Neural cell (in vitro differentiated cells): ENCODE measurements around the gene TOR1A. TPM values are rescaled to one million over a fixed set of nuclear protein-coding genes. Genes with fewer than 3 reads are reported as not detected.

Source experiments
- H2AFZ ChIP-seq: fragments of 200-600, 300-800 bp; sonication (generic), shearing (Covaris generic); 2 replicates; pipeline ENCODE4 v1.6.0; 2014; ENCODE audit warnings: low read depth, mild to moderate bottlenecking, antibody characterized with exemption, low read length, moderate library complexity
- H3F3A ChIP-seq: fragments of 200-600 bp; shearing (Covaris generic); 2 replicates; pipeline ENCODE4 v1.6.1; 2016; ENCODE audit warnings: mild to moderate bottlenecking, moderate library complexity, mixed read lengths, antibody characterized with exemption, low read length; ENCODE audit not compliant: insufficient read depth, poor library complexity, severe bottlenecking
- H3K27ac ChIP-seq: fragments of 200-600, 300-800 bp; sonication (generic), shearing (Covaris generic); 2 replicates; pipeline ENCODE4 v1.5.1; 2014; ENCODE audit warnings: mild to moderate bottlenecking, low read length, moderate library complexity
- H3K27me3 ChIP-seq: fragments of 300-800, 200-600 bp; sonication (generic), shearing (Covaris generic); 2 replicates; pipeline ENCODE4 v1.6.0; 2014; ENCODE audit warnings: mild to moderate bottlenecking, low read depth, low read length, moderate library complexity; ENCODE audit not compliant: insufficient read depth
- H3K36me3 ChIP-seq: fragments of 300-800, 200-600 bp; sonication (generic), shearing (Covaris generic); 2 replicates; pipeline ENCODE4 v1.5.1; 2014; ENCODE audit warnings: mild to moderate bottlenecking, antibody characterized with exemption, low read length, moderate library complexity; ENCODE audit not compliant: insufficient read depth
- H3K4me2 ChIP-seq: fragments of 300-800, 200-600 bp; sonication (generic), shearing (Covaris generic); 2 replicates; pipeline ENCODE4 v1.6.0; 2014; ENCODE audit warnings: mild to moderate bottlenecking, low read length
- H3K4me3 ChIP-seq: fragments of 300-800, 200-600 bp; sonication (generic), shearing (Covaris generic); 2 replicates; pipeline ENCODE4 v1.5.1; 2014; ENCODE audit warnings: mild to moderate bottlenecking, low read length, moderate library complexity
- H3K79me2 ChIP-seq: fragments of 200-600 bp; shearing (Covaris generic); replicated peaks from 2 replicates; pipeline ENCODE4 v1.6.0; 2014; ENCODE audit warnings: mild to moderate bottlenecking, low read length, moderate library complexity; ENCODE audit not compliant: insufficient read depth
- H3K9ac ChIP-seq: fragments of 300-800, 200-600 bp; sonication (generic), shearing (Covaris generic); 2 replicates; pipeline ENCODE4 v1.6.1; 2016; ENCODE audit warnings: mild to moderate bottlenecking, low read length, mixed read lengths
- H3K9me2 ChIP-seq: fragments of 200-600 bp; shearing (Covaris generic); 2 replicates; pipeline ENCODE4 v1.6.1; 2016; ENCODE audit warnings: mild to moderate bottlenecking, low read length, mixed read lengths; ENCODE audit not compliant: insufficient read depth
- H3K9me3 ChIP-seq: fragments of 200-600, 300-800 bp; sonication (generic), shearing (Covaris generic); 2 replicates; pipeline ENCODE4 v1.6.1; 2016; ENCODE audit warnings: mild to moderate bottlenecking, mixed run types, low read length, moderate library complexity, mixed read lengths
- H4K20me1 ChIP-seq: fragments of 200-600 bp; shearing (Covaris generic); 2 replicates; pipeline ENCODE4 v1.6.1; 2016; ENCODE audit warnings: mild to moderate bottlenecking, mixed run types; ENCODE audit not compliant: insufficient read depth
- EP300 ChIP-seq: fragments of 450-650 bp; conservative IDR thresholded peaks from 2 replicates; pipeline ENCODE4 v1.6.1; 2014; ENCODE audit warnings: antibody characterized with exemption, mild to moderate bottlenecking, moderate library complexity; ENCODE audit not compliant: poor library complexity, severe bottlenecking
- EZH2 ChIP-seq: fragments of 200-600, 300-800 bp; shearing (Covaris generic), sonication (generic); IDR thresholded peaks from 2 replicates; pipeline ENCODE4 v1.6.1; 2014; ENCODE audit warnings: antibody characterized with exemption, low read length, borderline replicate concordance, mild to moderate bottlenecking; ENCODE audit not compliant: insufficient read depth, poor library complexity, severe bottlenecking
- MXI1 ChIP-seq: fragments of 450-650 bp; conservative IDR thresholded peaks from 2 replicates; pipeline ENCODE4 v1.6.1; 2014; ENCODE audit warnings: antibody characterized with exemption, mild to moderate bottlenecking; ENCODE audit not compliant: poor library complexity, severe bottlenecking
- POLR2AphosphoS5 ChIP-seq: IDR thresholded peaks from 2 replicates; pipeline ENCODE4 v1.6.1; 2012
- RAD21 ChIP-seq: fragments of 450-650 bp; conservative IDR thresholded peaks from 2 replicates; pipeline ENCODE4 v1.6.1; 2014; ENCODE audit warnings: antibody characterized with exemption, mild to moderate bottlenecking, moderate library complexity
- SMC3 ChIP-seq: fragments of 450-650 bp; conservative IDR thresholded peaks from 2 replicates; pipeline ENCODE4 v1.6.1; 2014; ENCODE audit warnings: antibody characterized with exemption, mild to moderate bottlenecking, moderate library complexity; ENCODE audit not compliant: poor library complexity
- TAF1 ChIP-seq: IDR thresholded peaks from 2 replicates; pipeline ENCODE4 v1.6.1; 2012; ENCODE audit warnings: low read depth
- polyA plus RNA-seq: library from polyadenylated mRNA; depleted of rRNA; stranded (reverse); fragments of >200 nt; gene quantifications from 2 replicates; pipeline ENCODE4 v1.2.3, GENCODE V29; 2014
- TF ChIP-seq, protein P1 (sequence below): fragments of 450-650 bp; IDR thresholded peaks from 2 replicates; pipeline ENCODE4 v1.5.1; 2014; ENCODE audit warnings: antibody characterized with exemption, mild to moderate bottlenecking, moderate library complexity; ENCODE audit not compliant: poor library complexity, severe bottlenecking
- TF ChIP-seq, protein P2 (sequence below): IDR thresholded peaks from 2 replicates; pipeline ENCODE4 v1.6.1; 2012; ENCODE audit warnings: borderline replicate concordance

Gene TOR1A
- polyA plus RNA-seq, 1 donor from 2014 or later = 56.3 TPM

DNA sequence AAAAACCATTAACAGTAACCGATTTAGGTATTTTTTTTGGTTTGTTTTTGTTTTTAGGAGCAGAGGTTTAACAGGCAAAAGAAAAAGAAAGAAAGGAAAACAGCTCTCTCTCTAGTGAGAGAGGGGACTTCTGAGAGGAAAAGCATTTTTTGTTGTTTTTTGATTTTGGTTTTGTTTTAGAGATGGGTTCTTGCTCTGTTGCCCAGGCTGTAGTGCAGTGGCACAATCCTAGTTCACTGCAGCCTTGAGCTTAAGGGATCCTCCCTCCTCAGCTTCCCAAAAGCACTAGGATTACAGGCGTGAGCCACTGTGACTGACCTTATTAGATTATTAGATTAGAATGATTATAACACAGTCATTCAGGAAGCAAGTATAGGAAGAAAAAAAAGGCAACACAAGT lies 21.4 kb upstream of the TOR1A start:
- no peaks in the 10 kb centered on the region for H3F3A ChIP-seq
- no peaks in the 10 kb centered on the region for H3K36me3 ChIP-seq
- H3K4me3 ChIP-seq = no peak overlapping the region
- no peaks in the 10 kb centered on the region for H3K79me2 ChIP-seq
- no peaks in the 10 kb centered on the region for H3K9me3 ChIP-seq
- H3K27ac ChIP-seq = no peak overlapping the region
- no peak overlapping the region for H3K9ac ChIP-seq
- H3K27me3 ChIP-seq = no peaks in the 10 kb centered on the region
- no peaks in the 10 kb centered on the region for H4K20me1 ChIP-seq
- H2AFZ ChIP-seq = no peak overlapping the region
- H3K9me2 ChIP-seq = no peaks in the 10 kb centered on the region
- H3K4me2 ChIP-seq = no peak overlapping the region
- TF ChIP-seq TAF1 (no peak), MXI1 (no peak), EZH2 (no peak), SMC3 (no peak), RAD21 (no peak), POLR2AphosphoS5 (no peak)
- TF ChIP-seq, protein P1, sequence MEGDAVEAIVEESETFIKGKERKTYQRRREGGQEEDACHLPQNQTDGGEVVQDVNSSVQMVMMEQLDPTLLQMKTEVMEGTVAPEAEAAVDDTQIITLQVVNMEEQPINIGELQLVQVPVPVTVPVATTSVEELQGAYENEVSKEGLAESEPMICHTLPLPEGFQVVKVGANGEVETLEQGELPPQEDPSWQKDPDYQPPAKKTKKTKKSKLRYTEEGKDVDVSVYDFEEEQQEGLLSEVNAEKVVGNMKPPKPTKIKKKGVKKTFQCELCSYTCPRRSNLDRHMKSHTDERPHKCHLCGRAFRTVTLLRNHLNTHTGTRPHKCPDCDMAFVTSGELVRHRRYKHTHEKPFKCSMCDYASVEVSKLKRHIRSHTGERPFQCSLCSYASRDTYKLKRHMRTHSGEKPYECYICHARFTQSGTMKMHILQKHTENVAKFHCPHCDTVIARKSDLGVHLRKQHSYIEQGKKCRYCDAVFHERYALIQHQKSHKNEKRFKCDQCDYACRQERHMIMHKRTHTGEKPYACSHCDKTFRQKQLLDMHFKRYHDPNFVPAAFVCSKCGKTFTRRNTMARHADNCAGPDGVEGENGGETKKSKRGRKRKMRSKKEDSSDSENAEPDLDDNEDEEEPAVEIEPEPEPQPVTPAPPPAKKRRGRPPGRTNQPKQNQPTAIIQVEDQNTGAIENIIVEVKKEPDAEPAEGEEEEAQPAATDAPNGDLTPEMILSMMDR = no peak
- TF ChIP-seq, protein P2, sequence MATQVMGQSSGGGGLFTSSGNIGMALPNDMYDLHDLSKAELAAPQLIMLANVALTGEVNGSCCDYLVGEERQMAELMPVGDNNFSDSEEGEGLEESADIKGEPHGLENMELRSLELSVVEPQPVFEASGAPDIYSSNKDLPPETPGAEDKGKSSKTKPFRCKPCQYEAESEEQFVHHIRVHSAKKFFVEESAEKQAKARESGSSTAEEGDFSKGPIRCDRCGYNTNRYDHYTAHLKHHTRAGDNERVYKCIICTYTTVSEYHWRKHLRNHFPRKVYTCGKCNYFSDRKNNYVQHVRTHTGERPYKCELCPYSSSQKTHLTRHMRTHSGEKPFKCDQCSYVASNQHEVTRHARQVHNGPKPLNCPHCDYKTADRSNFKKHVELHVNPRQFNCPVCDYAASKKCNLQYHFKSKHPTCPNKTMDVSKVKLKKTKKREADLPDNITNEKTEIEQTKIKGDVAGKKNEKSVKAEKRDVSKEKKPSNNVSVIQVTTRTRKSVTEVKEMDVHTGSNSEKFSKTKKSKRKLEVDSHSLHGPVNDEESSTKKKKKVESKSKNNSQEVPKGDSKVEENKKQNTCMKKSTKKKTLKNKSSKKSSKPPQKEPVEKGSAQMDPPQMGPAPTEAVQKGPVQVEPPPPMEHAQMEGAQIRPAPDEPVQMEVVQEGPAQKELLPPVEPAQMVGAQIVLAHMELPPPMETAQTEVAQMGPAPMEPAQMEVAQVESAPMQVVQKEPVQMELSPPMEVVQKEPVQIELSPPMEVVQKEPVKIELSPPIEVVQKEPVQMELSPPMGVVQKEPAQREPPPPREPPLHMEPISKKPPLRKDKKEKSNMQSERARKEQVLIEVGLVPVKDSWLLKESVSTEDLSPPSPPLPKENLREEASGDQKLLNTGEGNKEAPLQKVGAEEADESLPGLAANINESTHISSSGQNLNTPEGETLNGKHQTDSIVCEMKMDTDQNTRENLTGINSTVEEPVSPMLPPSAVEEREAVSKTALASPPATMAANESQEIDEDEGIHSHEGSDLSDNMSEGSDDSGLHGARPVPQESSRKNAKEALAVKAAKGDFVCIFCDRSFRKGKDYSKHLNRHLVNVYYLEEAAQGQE = no peak

DNA sequence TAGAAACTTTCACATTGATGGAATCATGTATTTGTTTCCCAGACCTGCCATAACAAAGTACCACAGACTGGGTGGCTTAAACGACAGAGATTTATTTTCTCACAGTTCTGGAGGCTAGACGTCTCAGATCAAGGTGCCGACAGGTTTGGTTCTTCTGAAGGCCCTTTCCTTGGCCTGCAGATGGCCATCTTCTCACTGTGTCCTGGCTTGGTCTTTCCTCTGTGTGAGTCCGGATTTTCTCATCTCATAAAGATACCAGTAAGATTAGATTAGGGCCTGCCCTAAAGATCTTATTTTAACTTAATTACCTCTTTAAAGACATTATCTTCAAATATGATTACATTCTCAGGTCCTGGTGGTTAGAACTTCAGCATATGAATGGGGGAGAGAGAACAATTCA lies 17.1 kb upstream of the TOR1A start:
- Histone ChIP-seq H3K36me3 (no peaks in the 10 kb centered on the region), H3K27me3 (no peaks in the 10 kb centered on the region), H3K9me3 (no peaks in the 10 kb centered on the region), H3K4me3 (no peak overlapping the region), H3K79me2 (peaks cover 13% of the 10 kb centered on the region), H3K4me2 (no peak overlapping the region), H3K9me2 (no peaks in the 10 kb centered on the region), H3F3A (no peaks in the 10 kb centered on the region), H3K27ac (no peak overlapping the region), H2AFZ (no peak overlapping the region), H4K20me1 (no peaks in the 10 kb centered on the region), H3K9ac (no peak overlapping the region)
- TF ChIP-seq EZH2 (no peak), TAF1 (no peak), POLR2AphosphoS5 (no peak), RAD21 (no peak), SMC3 (no peak), MXI1 (no peak), EP300 (no peak)
- TF ChIP-seq, protein P2 = no peak
- TF ChIP-seq, protein P1 = no peak
